ENCODE measurements around the gene THBS3. TPM values are rescaled to one million over a fixed set of nuclear protein-coding genes. Genes with fewer than 3 reads are reported as not detected.
"Not testable (repeated sequence)": the region's sequence is repeated elsewhere in the genome, so short reads cannot be mapped to it uniquely, and the experiment has no call there.

Gene THBS3
- total RNA-seq, 1 donor from 2014 or later: 7.2 TPM

DNA sequence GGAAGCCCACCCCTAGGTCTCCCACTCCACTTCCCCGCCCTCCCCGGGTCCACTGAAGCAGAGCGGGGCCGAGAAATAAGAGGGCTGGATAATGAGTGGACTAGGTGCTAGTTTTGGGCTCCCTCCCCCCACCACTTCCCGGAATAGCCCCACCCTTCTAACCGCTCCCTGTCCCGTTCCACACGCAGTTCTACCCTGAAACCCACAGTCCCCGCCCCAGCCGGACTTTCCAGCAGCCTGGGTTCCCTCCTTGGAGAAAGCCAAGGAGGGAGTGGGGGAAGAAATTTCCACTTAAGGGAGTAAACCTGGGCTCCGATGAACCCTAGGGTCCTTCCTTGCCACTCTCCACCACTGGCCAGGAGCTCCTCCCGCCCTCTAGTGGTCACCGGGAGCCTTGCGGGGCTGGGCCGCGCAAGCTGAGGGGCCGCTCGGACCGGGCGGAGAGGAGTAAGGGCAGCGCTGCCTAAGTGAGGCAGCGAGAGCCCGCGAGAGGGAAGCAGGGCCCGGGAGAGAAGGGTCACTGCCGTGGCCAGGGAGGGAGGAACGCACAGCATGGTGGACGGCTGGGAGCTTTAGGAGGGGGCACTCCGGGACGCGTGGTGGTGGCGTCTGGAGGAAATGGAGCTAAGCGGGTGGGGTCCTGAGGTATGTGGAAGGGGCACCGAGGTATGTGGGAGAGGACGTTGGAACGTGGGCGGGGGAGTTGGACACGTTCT is 14.3 kb downstream of the THBS3 start:
- H3K27ac ChIP-seq (replicated peaks): peak overlapping the region; percentile 86
- TF ChIP-seq, protein P1, sequence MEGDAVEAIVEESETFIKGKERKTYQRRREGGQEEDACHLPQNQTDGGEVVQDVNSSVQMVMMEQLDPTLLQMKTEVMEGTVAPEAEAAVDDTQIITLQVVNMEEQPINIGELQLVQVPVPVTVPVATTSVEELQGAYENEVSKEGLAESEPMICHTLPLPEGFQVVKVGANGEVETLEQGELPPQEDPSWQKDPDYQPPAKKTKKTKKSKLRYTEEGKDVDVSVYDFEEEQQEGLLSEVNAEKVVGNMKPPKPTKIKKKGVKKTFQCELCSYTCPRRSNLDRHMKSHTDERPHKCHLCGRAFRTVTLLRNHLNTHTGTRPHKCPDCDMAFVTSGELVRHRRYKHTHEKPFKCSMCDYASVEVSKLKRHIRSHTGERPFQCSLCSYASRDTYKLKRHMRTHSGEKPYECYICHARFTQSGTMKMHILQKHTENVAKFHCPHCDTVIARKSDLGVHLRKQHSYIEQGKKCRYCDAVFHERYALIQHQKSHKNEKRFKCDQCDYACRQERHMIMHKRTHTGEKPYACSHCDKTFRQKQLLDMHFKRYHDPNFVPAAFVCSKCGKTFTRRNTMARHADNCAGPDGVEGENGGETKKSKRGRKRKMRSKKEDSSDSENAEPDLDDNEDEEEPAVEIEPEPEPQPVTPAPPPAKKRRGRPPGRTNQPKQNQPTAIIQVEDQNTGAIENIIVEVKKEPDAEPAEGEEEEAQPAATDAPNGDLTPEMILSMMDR (IDR thresholded peaks at IDR 0.05; ENCODE audit: borderline replicate concordance): peak; percentile 98
- DNase-seq: peak; percentile 87
- H3K27me3 ChIP-seq (ENCODE audit: low read depth): no peaks in the 10 kb centered on the region
- intact Hi-C loops (cut with micrococcal nuclease): no loop called here
- H3K4me3 ChIP-seq: peak overlapping the region; percentile 69
- peaks cover 31% of the 10 kb centered on the region for H3K4me1 ChIP-seq
- no peaks in the 10 kb centered on the region for H3K9me3 ChIP-seq (replicated peaks)
- no peaks in the 10 kb centered on the region for H3K36me3 ChIP-seq

DNA sequence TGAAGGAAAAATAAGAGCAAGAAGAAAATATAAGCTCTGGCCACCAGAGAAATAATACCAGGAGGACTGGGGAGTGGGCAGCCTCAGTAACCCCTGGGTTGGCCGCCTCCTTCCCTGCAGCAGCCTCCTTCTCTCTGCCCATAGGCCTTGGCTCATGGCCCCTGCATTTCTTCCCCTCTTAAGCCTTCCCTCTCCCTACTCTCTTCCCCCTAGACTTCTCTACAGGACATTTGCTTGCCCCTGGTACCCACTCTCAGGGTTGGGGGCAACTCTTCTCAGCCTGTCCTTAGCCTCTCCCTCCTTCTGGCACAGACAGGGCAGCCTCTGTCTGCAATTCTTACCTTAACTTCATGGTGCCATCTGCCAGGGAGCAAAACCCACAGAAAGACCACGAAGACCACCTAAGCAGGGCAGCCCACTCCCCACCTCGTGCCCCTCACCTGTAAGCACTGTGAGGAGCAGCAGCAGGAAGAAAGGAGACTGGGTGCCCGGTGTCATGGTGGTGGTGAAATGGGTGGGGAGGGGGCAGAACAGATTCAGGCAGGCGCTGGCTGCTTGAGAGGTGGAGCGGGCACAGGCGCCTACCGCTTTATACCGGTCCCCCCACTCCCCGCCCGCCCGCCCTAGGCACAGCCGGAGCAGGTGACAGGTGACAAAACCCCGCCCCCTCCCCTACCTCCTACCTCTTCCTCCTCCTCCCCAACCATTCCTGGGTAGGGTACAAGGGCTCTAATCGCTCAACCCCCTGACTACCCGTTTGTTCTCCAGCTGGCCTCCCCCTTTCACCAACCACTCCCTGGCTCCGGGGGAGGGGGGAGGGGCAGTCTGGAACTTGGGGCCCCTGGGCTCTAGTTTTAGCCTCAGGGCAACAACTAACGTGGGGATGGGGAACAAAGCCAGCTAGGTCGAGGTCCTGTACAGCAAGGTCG is 15.1 kb downstream of the THBS3 start:
- no peaks in the 10 kb centered on the region for H3K27me3 ChIP-seq (ENCODE audit: low read depth)
- peak overlapping the region; percentile 69 for H3K4me3 ChIP-seq
- H3K9me3 ChIP-seq (replicated peaks): no peaks in the 10 kb centered on the region
- H3K27ac ChIP-seq (replicated peaks): peak overlapping the region; percentile 86
- intact Hi-C loops (cut with micrococcal nuclease): no loop called here
- TF ChIP-seq, protein P1 (IDR thresholded peaks at IDR 0.05; ENCODE audit: borderline replicate concordance): no peak
- DNase-seq: no peak
- no peaks in the 10 kb centered on the region for H3K36me3 ChIP-seq
- peaks cover 31% of the 10 kb centered on the region for H3K4me1 ChIP-seq

DNA sequence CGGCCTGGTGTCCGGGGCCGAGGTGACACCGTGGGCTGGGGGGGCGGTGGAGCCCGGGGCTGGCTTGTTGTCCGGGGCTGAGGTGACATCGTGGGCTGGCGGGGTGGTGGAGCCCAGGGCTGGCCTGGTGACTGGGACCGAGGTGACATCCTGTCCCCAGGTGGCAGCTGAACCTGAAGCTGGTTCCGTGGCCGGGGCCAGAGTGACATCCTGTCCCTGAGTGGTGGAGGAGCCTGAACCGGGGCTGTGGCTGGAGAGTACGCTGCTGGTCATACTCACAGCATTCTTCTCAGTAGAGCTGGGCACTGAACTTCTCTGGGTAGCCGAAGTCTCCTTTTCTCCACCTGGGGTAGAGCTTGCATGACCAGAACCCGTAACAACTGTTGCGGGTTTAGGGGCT is 15.8 kb downstream of the THBS3 start:
- no peak overlapping the region for H3K4me3 ChIP-seq
- H3K36me3 ChIP-seq: no peaks in the 10 kb centered on the region
- TF ChIP-seq, protein P1 (IDR thresholded peaks at IDR 0.05; ENCODE audit: borderline replicate concordance): no peak
- H3K4me1 ChIP-seq: peaks cover 31% of the 10 kb centered on the region
- DNase-seq: no peak
- no peaks in the 10 kb centered on the region for H3K27me3 ChIP-seq (ENCODE audit: low read depth)
- intact Hi-C loops (cut with micrococcal nuclease): no loop called here
- no peaks in the 10 kb centered on the region for H3K9me3 ChIP-seq (replicated peaks)
- H3K27ac ChIP-seq (replicated peaks): peak overlapping the region; percentile 86

DNA sequence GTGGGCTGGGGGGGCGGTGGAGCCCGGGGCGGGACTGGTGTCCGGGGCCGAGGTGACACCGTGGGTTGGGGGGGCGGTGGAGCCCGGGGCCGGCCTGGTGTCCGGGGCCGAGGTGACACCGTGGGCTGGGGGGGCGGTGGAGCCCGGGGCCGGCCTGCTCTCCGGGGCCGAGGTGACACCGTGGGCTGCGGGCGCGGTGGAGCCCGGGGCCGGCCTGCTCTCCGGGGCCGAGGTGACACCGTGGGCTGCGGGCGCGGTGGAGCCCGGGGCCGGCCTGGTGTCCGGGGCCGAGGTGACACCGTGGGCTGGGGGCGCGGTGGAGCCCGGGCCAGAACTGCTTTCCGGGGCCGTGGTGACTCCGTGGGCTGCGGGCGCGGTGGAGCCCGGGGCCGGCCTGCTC is 17.8 kb downstream of the THBS3 start:
- H3K4me1 ChIP-seq: peaks cover 33% of the 10 kb centered on the region
- H3K36me3 ChIP-seq; H3K9me3 ChIP-seq (replicated peaks); intact Hi-C loops (cut with micrococcal nuclease); DNase-seq; H3K27ac ChIP-seq (replicated peaks); H3K27me3 ChIP-seq (ENCODE audit: low read depth); H3K4me3 ChIP-seq: not testable (repeated sequence)

DNA sequence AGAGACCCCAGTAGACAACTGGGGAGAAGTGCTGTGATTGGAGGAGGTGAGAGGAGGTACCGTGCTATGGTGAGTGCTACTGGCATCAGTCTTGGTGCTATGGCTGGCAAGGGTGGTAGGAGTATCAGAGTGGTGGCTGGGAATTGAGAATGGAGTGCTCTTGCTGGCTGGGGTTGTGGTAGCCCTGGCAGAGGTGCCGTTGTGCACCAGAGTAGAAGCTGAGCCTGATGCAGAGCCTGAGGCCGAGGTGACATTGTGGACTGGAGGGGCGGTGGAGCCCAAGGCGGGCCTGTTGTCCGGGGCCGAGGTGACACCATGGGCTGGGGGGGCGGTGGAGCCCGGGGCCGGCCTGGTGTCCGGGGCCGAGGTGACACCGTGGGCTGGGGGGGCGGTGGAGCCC is 19.4 kb downstream of the THBS3 start:
- Histone ChIP-seq H3K36me3 (no peaks in the 10 kb centered on the region), H3K9me3 (replicated peaks) (no peaks in the 10 kb centered on the region), H3K27me3 (ENCODE audit: low read depth) (no peaks in the 10 kb centered on the region), H3K27ac (replicated peaks) (no peak overlapping the region), H3K4me3 (no peak overlapping the region), H3K4me1 (peaks cover 23% of the 10 kb centered on the region)
- no peak for DNase-seq
- TF ChIP-seq, protein P1 (IDR thresholded peaks at IDR 0.05; ENCODE audit: borderline replicate concordance): no peak
- intact Hi-C loops (cut with micrococcal nuclease): no loop called here
